Glutamatergic neuron (in vitro differentiated cells): ENCODE data around the gene DCHS1. TPM values are rescaled to one million over a fixed set of nuclear protein-coding genes. Genes with fewer than 3 reads are reported as not detected.

Experiments
- DNase-seq: peaks from one replicate; pipeline ENCODE4 v3.0.0; 2022
- H3K27ac Mint-ChIP-seq: one replicate; pipeline ENCODE4 v1.8.0; 2020; ENCODE audit warnings: mild to moderate bottlenecking, mixed read lengths, inconsistent platforms; ENCODE audit not compliant: unreplicated experiment
- H3K27me3 Mint-ChIP-seq: one replicate; pipeline ENCODE4 v1.8.0; 2020; ENCODE audit warnings: mild to moderate bottlenecking, moderate library complexity, mixed read lengths, inconsistent platforms; ENCODE audit not compliant: unreplicated experiment
- H3K36me3 Mint-ChIP-seq: one replicate; pipeline ENCODE4 v1.8.0; 2020; ENCODE audit warnings: mild to moderate bottlenecking, mixed read lengths, inconsistent platforms; ENCODE audit not compliant: unreplicated experiment
- H3K4me1 Mint-ChIP-seq: one replicate; pipeline ENCODE4 v1.8.0; 2020; ENCODE audit warnings: mild to moderate bottlenecking, low read depth, mixed read lengths, inconsistent platforms; ENCODE audit not compliant: unreplicated experiment
- H3K4me3 Mint-ChIP-seq: one replicate; pipeline ENCODE4 v1.8.0; 2020; ENCODE audit warnings: mild to moderate bottlenecking, mixed read lengths, inconsistent platforms; ENCODE audit not compliant: unreplicated experiment
- H3K9me3 Mint-ChIP-seq: one replicate; pipeline ENCODE4 v1.8.0; 2020; ENCODE audit warnings: mild to moderate bottlenecking, moderate library complexity, mixed read lengths, inconsistent platforms; ENCODE audit not compliant: unreplicated experiment
- CTCF ChIP-seq: fragments of 200-600 bp; sonication (generic); IDR thresholded peaks from one replicate; pipeline ENCODE4 v1.5.0; 2021; ENCODE audit not compliant: partially characterized antibody, unreplicated experiment
- total RNA-seq: library from RNA; stranded (reverse); fragmentation: NEBNext Ultra II Directional; extraction: Animal tissue kit (Norgen Biotek cat#: 25700); gene quantifications from one replicate; pipeline ENCODE4 v1.2.1, GENCODE V29; 2021; ENCODE audit not compliant: unreplicated experiment

The DCHS1 gene
- total RNA-seq, 1 donor from 2014 or later = 91.5 TPM

GRCh38 chr11:6640036-6640984 is 15.3 kb downstream of the DCHS1 start:
- TF ChIP-seq CTCF = no peak
- peaks cover 3% of the 10 kb centered on the region for H3K27me3 Mint-ChIP-seq
- no peaks in the 10 kb centered on the region for H3K9me3 Mint-ChIP-seq
- H3K4me1 Mint-ChIP-seq = peaks cover 2% of the 10 kb centered on the region
- no peak overlapping the region for H3K27ac Mint-ChIP-seq
- H3K4me3 Mint-ChIP-seq = no peak overlapping the region
- peaks cover 5% of the 10 kb centered on the region for H3K36me3 Mint-ChIP-seq
- DNase-seq = no peak

GRCh38 chr11:6638429-6638828 is 17.2 kb downstream of the DCHS1 start:
- no peak for TF ChIP-seq CTCF
- peaks cover 6% of the 10 kb centered on the region for H3K36me3 Mint-ChIP-seq
- H3K27me3 Mint-ChIP-seq = peaks cover 2% of the 10 kb centered on the region
- no peaks in the 10 kb centered on the region for H3K9me3 Mint-ChIP-seq
- DNase-seq = no peak
- no peak overlapping the region for H3K4me3 Mint-ChIP-seq
- H3K4me1 Mint-ChIP-seq = no peaks in the 10 kb centered on the region
- H3K27ac Mint-ChIP-seq = no peak overlapping the region

- no peak for TF ChIP-seq CTCF
- Mint-ChIP-seq H3K4me3 (no peak overlapping the region), H3K27ac (no peak overlapping the region), H3K4me1 (no peaks in the 10 kb centered on the region), H3K27me3 (peaks cover 2% of the 10 kb centered on the region), H3K36me3 (peaks cover 11% of the 10 kb centered on the region), H3K9me3 (no peaks in the 10 kb centered on the region)
- no peak for DNase-seq
These were observed 17.7 kb downstream of the DCHS1 start for GRCh38 chr11:6637871-6638270.

GRCh38 chr11:6636480-6636879 is 19.1 kb downstream of the DCHS1 start:
- Mint-ChIP-seq H3K4me1 (no peaks in the 10 kb centered on the region), H3K27ac (no peak overlapping the region), H3K9me3 (no peaks in the 10 kb centered on the region), H3K36me3 (peaks cover 17% of the 10 kb centered on the region), H3K27me3 (peaks cover 7% of the 10 kb centered on the region), H3K4me3 (no peak overlapping the region)
- TF ChIP-seq CTCF = no peak
- no peak for DNase-seq
